Measurements from ENCODE around the gene FCER1G. TPM values are rescaled to one million over a fixed set of nuclear protein-coding genes. Genes with fewer than 3 reads are reported as not detected.

FCER1G gene
- total and polyA plus RNA-seq, 9 of the 15 experiments (the other 6 are each of a cell fraction or from before 2014, with no cell fraction given) = 0.15 to 0.69 (median 0.31) TPM; not detected in 2

GRCh38 chr1:161218301-161219077, 3.4 kb downstream of the FCER1G start:
- Histone ChIP-seq H3K9ac (ENCODE audit: insufficient read depth in 1 of 2, low read depth in 2 of 2, low read length in 2 of 2) (peak overlapping the region in 1 of 2 experiments; percentile 54; a peak in 1 of 4 replicates), H3K9me1 (ENCODE audit: control insufficient read depth, insufficient read depth, low read length) (no peaks in the 10 kb centered on the region), H3K36me3 (ENCODE audit: control insufficient read depth, insufficient read depth, low read length) (peaks cover 11% of the 10 kb centered on the region), H4K20me1 (replicated peaks; ENCODE audit: control insufficient read depth, insufficient read depth, low read length) (no peaks in the 10 kb centered on the region), H3K9me3 (replicated peaks; ENCODE audit: control insufficient read depth, insufficient read depth, low read depth, low read length) (no peaks in the 10 kb centered on the region), H3K4me2 (ENCODE audit: insufficient read depth, low read length) (no peak overlapping the region), H3K4me3 (no peak overlapping the region), H3K79me2 (ENCODE audit: control insufficient read depth, insufficient read depth, low read length) (no peaks in the 10 kb centered on the region), H3K27ac (ENCODE audit: extremely low read depth, low read depth, low read length) (no peak overlapping the region), H3K4me1 (replicated peaks in 1 of 2; ENCODE audit: control insufficient read depth in 2 of 2, insufficient read depth in 2 of 2, low read length in 2 of 2) (peaks cover 3 to 25% of the 10 kb centered on the region in 2 experiments; a peak in 4 of 5 replicates), H3K27me3 (ENCODE audit: control insufficient read depth in 2 of 2, insufficient read depth in 2 of 2, low read length in 2 of 2) (no peaks in the 10 kb centered on the region), H2AFZ (ENCODE audit: low read depth, low read length) (peak overlapping the region; percentile 1; the same call in 1 of the 2 replicates)
- TF ChIP-seq ZNF23 (CRISPR knock-in tag; IDR thresholded peaks at IDR 0.05) = no peak
- TF ChIP-seq SP2 (IDR thresholded peaks at IDR 0.05; ENCODE audit: extremely low read depth, low read depth, low read length, poor library complexity, severe bottlenecking) = no peak
- FAIRE-seq (no peak), ATAC-seq (no peak), DNase-seq (ENCODE audit: extremely low read depth in 1 of 4, low spot score in 3 of 4) (no peak)
- 61% methylated on average over 5 of the region's 8 CpGs for WGBS (ENCODE audit: insufficient coverage, low coverage, missing lambda C conversion rate)
- intact Hi-C loops (cut with micrococcal nuclease) (no loop called here), in situ Hi-C loops (cut with MboI) (no loop called here)
- no TSS peak for BruUV-seq (replicated peaks)
- CTCF ChIA-PET (ENCODE audit: low intra/inter-chr PET ratio) = no interaction called here
- POLR2A ChIA-PET = interaction anchor here (0.5 to 1.4 kb wide), 4 partner anchors 11 to 209 kb away, joined by 3 read pairs; partner anchors contain the start of gene SDHC
